IMR-90 (cell line): ENCODE data around the gene CYTH4. TPM values are rescaled to one million over a fixed set of nuclear protein-coding genes. Genes with fewer than 3 reads are reported as not detected.

Experiments
- ATAC-seq: fragments of 200-7000 bp; cut with Tn5 transposase; 2 replicates; pipeline ENCODE4 v1.9.1; 2020; ENCODE audit warnings: low read depth, mild to moderate bottlenecking, moderate library complexity
- BruUV-seq: library from RNA; stranded (reverse); fragments of 400-500 nt; replicated peaks from 2 replicates; lab custom pipeline; 2021; lab: Mats Ljungman, UMichigan
- CTCF ChIA-PET: fragments of 300-600 bp; formaldehyde crosslinking; extraction: SDS; loops from one replicate; lab custom pipeline; 2021; ENCODE audit warnings: antibody characterized with exemption; lab: Yijun Ruan, JAX
- POLR2A ChIA-PET: fragments of 300-600 bp; sonication (Branson Sonifier 250); formaldehyde crosslinking; loops from one replicate; lab custom pipeline; 2022; ENCODE audit warnings: antibody characterized with exemption; ENCODE audit not compliant: unreplicated experiment; lab: Charles Lee
- DNase-seq: peaks from one replicate; pipeline ENCODE4 v3.0.0; 2013
- H2AFZ ChIP-seq: replicated peaks from 2 replicates; pipeline ENCODE3; 2013; ENCODE audit warnings: low read length, mild to moderate bottlenecking; ENCODE audit not compliant: poor library complexity
- H2AK5ac ChIP-seq: 2 replicates; pipeline ENCODE4 v1.6.1; 2013; ENCODE audit warnings: low read depth, low read length, inconsistent platforms
- H2AK9ac ChIP-seq: replicated peaks from 2 replicates; pipeline ENCODE3; 2013; ENCODE audit warnings: mild to moderate bottlenecking, low read depth, low read length, moderate library complexity; ENCODE audit not compliant: poor library complexity
- H2BK120ac ChIP-seq: 2 replicates; pipeline ENCODE4 v1.6.1; 2013; ENCODE audit warnings: low read depth, low read length, inconsistent platforms
- H2BK15ac ChIP-seq: 3 replicates; pipeline ENCODE4 v1.6.1; 2013; ENCODE audit warnings: low read depth, low read length, inconsistent platforms
- H2BK20ac ChIP-seq: 2 replicates; pipeline ENCODE4 v1.6.1; 2013; ENCODE audit warnings: low read depth, mild to moderate bottlenecking, inconsistent platforms, low read length, moderate library complexity
- H2BK5ac ChIP-seq: 2 replicates; pipeline ENCODE4 v1.6.1; 2013; ENCODE audit warnings: mild to moderate bottlenecking, low read depth, low read length, inconsistent platforms; ENCODE audit not compliant: poor library complexity, severe bottlenecking
- H3K14ac ChIP-seq: replicated peaks from 2 replicates; pipeline ENCODE4 v1.6.1; 2013; ENCODE audit warnings: low read depth, low read length, inconsistent platforms
- H3K18ac ChIP-seq: 2 replicates; pipeline ENCODE4 v1.6.1; 2013; ENCODE audit warnings: low read depth, low read length, control low read depth
- H3K23ac ChIP-seq: 2 replicates; pipeline ENCODE4 v1.6.1; 2013; ENCODE audit warnings: low read depth, low read length, inconsistent platforms
- H3K27ac ChIP-seq: 2 replicates; pipeline ENCODE4 v1.5.1; 2013; ENCODE audit warnings: mild to moderate bottlenecking, control low read depth, low read length; ENCODE audit not compliant: insufficient read depth
- H3K27me3 ChIP-seq: 2 replicates; pipeline ENCODE4 v1.6.1; 2013; ENCODE audit warnings: low read length; ENCODE audit not compliant: control insufficient read depth, insufficient read depth
- H3K36me3 ChIP-seq: 2 replicates; pipeline ENCODE4 v1.6.1; 2013; ENCODE audit warnings: low read length, mixed read lengths; ENCODE audit not compliant: control insufficient read depth, insufficient read depth
- H3K4ac ChIP-seq: 2 replicates; pipeline ENCODE4 v1.6.1; 2013; ENCODE audit warnings: low read depth, low read length, inconsistent platforms
- H3K4me1 ChIP-seq: 2 replicates; pipeline ENCODE4 v1.6.1; 2013; ENCODE audit warnings: low read length, mixed read lengths; ENCODE audit not compliant: control insufficient read depth, insufficient read depth
- H3K4me2 ChIP-seq: 2 replicates; pipeline ENCODE4 v1.6.1; 2013; ENCODE audit warnings: low read depth, mild to moderate bottlenecking, control low read depth, low read length, moderate library complexity
- H3K4me3 ChIP-seq: 2 replicates; pipeline ENCODE4 v1.5.1; 2013; ENCODE audit warnings: low read depth, mild to moderate bottlenecking, control low read depth, low read length, moderate library complexity; ENCODE audit not compliant: insufficient read depth
- H3K56ac ChIP-seq: 2 replicates; pipeline ENCODE4 v1.6.1; 2013; ENCODE audit warnings: low read length, inconsistent platforms; ENCODE audit not compliant: insufficient read depth; ENCODE audit errors: extremely low read depth
- H3K79me1 ChIP-seq, 2 experiments: 2 replicates each; pipeline ENCODE4 v1.6.1; 2013; ENCODE audit warnings: low read length in 2 of 2, inconsistent platforms in 1 of 2, low read depth in 1 of 2
- H3K9ac ChIP-seq: 2 replicates; pipeline ENCODE4 v1.6.1; 2013; ENCODE audit warnings: low read depth, low read length, control low read depth
- H3K9me1 ChIP-seq: 2 replicates; pipeline ENCODE4 v1.6.1; 2013; ENCODE audit warnings: low read length, inconsistent platforms; ENCODE audit not compliant: insufficient read depth
- H3K9me3 ChIP-seq: 2 replicates; pipeline ENCODE4 v1.6.1; 2013; ENCODE audit warnings: low read length; ENCODE audit not compliant: control insufficient read depth, insufficient read depth
- H4K20me1 ChIP-seq: 2 replicates; pipeline ENCODE4 v1.6.1; 2013; ENCODE audit warnings: low read length, inconsistent platforms; ENCODE audit not compliant: insufficient read depth
- H4K5ac ChIP-seq: 2 replicates; pipeline ENCODE4 v1.6.1; 2013; ENCODE audit warnings: mild to moderate bottlenecking, low read depth, low read length, control low read depth
- H4K8ac ChIP-seq, 2 experiments: 2 replicates each; pipeline ENCODE4 v1.6.1; 2013; ENCODE audit warnings: low read depth in 2 of 2, low read length in 2 of 2, control low read depth in 1 of 2, inconsistent platforms in 1 of 2
- H4K91ac ChIP-seq: 2 replicates; pipeline ENCODE4 v1.6.1; 2013; ENCODE audit warnings: low read depth, low read length, inconsistent platforms; ENCODE audit not compliant: insufficient read depth
- FOS ChIP-seq: fragments of 150-350 bp; IDR thresholded peaks from 2 replicates; pipeline ENCODE4 v1.6.1; 2016; ENCODE audit warnings: low read depth, low read length
- MAZ ChIP-seq: IDR thresholded peaks from 2 replicates; pipeline ENCODE4 v1.6.1; 2012; ENCODE audit warnings: low read depth, mild to moderate bottlenecking, low read length, improper control_type of control experiment, moderate library complexity, borderline replicate concordance
- SMC3 ChIP-seq: fragments of 150-350 bp; IDR thresholded peaks from 2 replicates; pipeline ENCODE4 v1.6.1; 2016; ENCODE audit warnings: low read depth, mild to moderate bottlenecking, antibody characterized with exemption, low read length, moderate library complexity
- WGBS, 2 experiments: methylation state at CpG; one replicate each; pipeline versions ENCODE4 v1.1.5 to v1.1.7; 2013; ENCODE audit warnings: missing lambda C conversion rate in 2 of 2; ENCODE audit not compliant: insufficient read length in 1 of 2; ENCODE audit errors: extremely low coverage in 2 of 2; 5-methylcytosine and 5-hydroxymethylcytosine counted together
- dilution Hi-C: fragments of 300-500 bp; cut with HindIII; formaldehyde crosslinking; loops from one replicate; pipeline ENCODE4 v1.14.3; 2018; ENCODE audit warnings: low sequenced_read_pairs; ENCODE audit not compliant: unreplicated experiment
- in situ Hi-C: fragments of 300-500 bp; cut with MboI; formaldehyde crosslinking; loops from 3 replicates; pipeline ENCODE4 v1.14.3; 2019; ENCODE audit warnings: low sequenced_read_pairs, inconsistent platforms, mixed read lengths
- intact Hi-C: fragments of 100-400 bp; cut with micrococcal nuclease; formaldehyde crosslinking; loops from 2 replicates; pipeline ENCODE4 v1.10.0; 2022
- polyA plus RNA-seq, 3 experiments: library from polyadenylated mRNA; depleted of rRNA; stranded (reverse); fragments of >200 nt; gene quantifications; 2 replicates each; pipeline ENCODE4 v1.2.3, GENCODE V29; 2012; ENCODE audit warnings: low replicate concordance in 1 of 3
- total RNA-seq: library from RNA; depleted of rRNA; stranded (reverse); fragments of >200 nt; gene quantifications from 2 replicates; pipeline ENCODE4 v1.2.3, GENCODE V29; 2012
- TF ChIP-seq, protein P1 (sequence below): conservative IDR thresholded peaks from 2 replicates; pipeline ENCODE4 v1.5.1; 2012; ENCODE audit warnings: mild to moderate bottlenecking, low read depth, low read length, improper control_type of control experiment

The CYTH4 gene
- total and polyA plus RNA-seq, 2 of the 4 experiments (the other 2 are of a cell fraction) = 0.36 to 0.55 TPM

- Histone ChIP-seq H3K23ac (no peak overlapping the region), H3K79me1 (no peaks in the 10 kb centered on the region), H4K5ac (peak overlapping the region; percentile 6; the same call in 1 of the 2 replicates), H3K18ac (no peak overlapping the region; the same call in 1 of the 2 replicates), H4K20me1 (no peaks in the 10 kb centered on the region), H3K27me3 (peaks cover 12% of the 10 kb centered on the region), H3K9me3 (no peaks in the 10 kb centered on the region; the same call in 1 of the 2 replicates), H3K4me3 (no peak overlapping the region), H3K4me2 (no peak overlapping the region), H3K36me3 (no peaks in the 10 kb centered on the region), H3K9me1 (peaks cover 19% of the 10 kb centered on the region), H4K91ac (0 out of 2 replicates have a peak overlapping the region, but pooled peaks have one; percentile 24), H3K27ac (no peak overlapping the region; the same call in 1 of the 2 replicates), H3K4ac (peak overlapping the region; percentile 85), H2AK9ac (peak overlapping the region; percentile 31), H2AK5ac (peak overlapping the region; percentile 98), H3K9ac (no peak overlapping the region), H2BK5ac (peak overlapping the region; percentile 5), H3K56ac (no peak overlapping the region), H2BK20ac (peak overlapping the region; percentile 81; the same call in 1 of the 2 replicates), H2AFZ (peak overlapping the region; percentile 66), H2BK120ac (peak overlapping the region; percentile 96; the same call in 1 of the 2 replicates), H3K14ac (no peak overlapping the region), H4K8ac (peak overlapping the region in 1 of 2 experiments; percentile 29; a peak in 1 of 4 replicates), H2BK15ac (peak overlapping the region; percentile 53; the same call in 1 of the 3 replicates), H3K4me1 (peaks cover 29% of the 10 kb centered on the region)
- in situ Hi-C loops = no loop called here
- BruUV-seq = no TSS peak
- ATAC-seq = peak; percentile 73
- TF ChIP-seq, protein P1, sequence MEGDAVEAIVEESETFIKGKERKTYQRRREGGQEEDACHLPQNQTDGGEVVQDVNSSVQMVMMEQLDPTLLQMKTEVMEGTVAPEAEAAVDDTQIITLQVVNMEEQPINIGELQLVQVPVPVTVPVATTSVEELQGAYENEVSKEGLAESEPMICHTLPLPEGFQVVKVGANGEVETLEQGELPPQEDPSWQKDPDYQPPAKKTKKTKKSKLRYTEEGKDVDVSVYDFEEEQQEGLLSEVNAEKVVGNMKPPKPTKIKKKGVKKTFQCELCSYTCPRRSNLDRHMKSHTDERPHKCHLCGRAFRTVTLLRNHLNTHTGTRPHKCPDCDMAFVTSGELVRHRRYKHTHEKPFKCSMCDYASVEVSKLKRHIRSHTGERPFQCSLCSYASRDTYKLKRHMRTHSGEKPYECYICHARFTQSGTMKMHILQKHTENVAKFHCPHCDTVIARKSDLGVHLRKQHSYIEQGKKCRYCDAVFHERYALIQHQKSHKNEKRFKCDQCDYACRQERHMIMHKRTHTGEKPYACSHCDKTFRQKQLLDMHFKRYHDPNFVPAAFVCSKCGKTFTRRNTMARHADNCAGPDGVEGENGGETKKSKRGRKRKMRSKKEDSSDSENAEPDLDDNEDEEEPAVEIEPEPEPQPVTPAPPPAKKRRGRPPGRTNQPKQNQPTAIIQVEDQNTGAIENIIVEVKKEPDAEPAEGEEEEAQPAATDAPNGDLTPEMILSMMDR = no peak
- no peak for TF ChIP-seq SMC3
- peak; percentile 56; the same call in 1 of the 2 replicates for TF ChIP-seq MAZ
- TF ChIP-seq FOS = peak; percentile 42; the same call in 1 of the 2 replicates
- ChIA-PET CTCF (no interaction called here), POLR2A (no interaction called here)
- dilution Hi-C loops = no loop called here
- DNase-seq = peak; percentile 79
- 45% methylated on average over 4 of the region's 7 CpGs; no CpG with 5 or more reads in 1 of the 2 experiments for WGBS, 2 experiments
- intact Hi-C loops = no loop called here
These were observed 48.7 kb downstream of the CYTH4 start for GRCh38 chr22:37331034-37331428.
